UCSD-AML1 (cell line): ENCODE data around the gene TNFRSF25.
"Not testable (repeated sequence)": the region's sequence is repeated elsewhere in the genome, so short reads cannot be mapped to it uniquely, and the experiment has no call there.

Experiments
- DNase-seq: peaks from one replicate; lab custom pipeline; 2025; ENCODE audit not compliant: unreplicated experiment; lab: John Stamatoyannopoulos, UW

Gene TNFRSF25

GRCh38 chr1:6502000-6502891 lies 36.3 kb upstream of the TNFRSF25 start:
- no peak for DNase-seq

DNA sequence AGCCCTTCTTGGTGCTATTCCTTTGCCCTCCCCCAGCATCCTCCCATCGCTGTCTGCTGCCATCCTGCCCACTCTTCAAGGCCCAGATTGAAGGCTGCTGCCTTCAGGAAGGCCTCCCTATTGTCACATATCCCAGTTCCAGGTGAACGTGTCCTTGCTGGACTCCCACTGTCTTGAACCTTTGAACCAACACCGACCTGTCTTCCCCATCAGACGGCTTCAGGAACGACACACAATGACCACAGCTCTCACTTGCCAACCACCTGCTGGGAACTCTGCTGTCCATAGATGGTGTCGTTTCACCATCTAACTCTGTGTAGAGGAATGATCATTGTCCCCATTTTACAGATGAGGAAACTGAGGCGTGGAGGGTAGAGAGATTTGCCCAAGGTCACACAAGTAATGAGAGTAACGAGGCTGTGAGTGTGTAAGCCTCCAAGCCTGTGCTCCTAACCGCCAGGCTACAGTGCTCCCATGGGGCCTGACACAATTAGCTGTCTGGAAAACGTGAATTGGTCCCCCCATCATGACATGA lies 35.4 kb upstream of the TNFRSF25 start:
- DNase-seq: no peak

GRCh38 chr1:6500544-6501278 lies 34.7 kb upstream of the TNFRSF25 start:
- no peak for DNase-seq

DNA sequence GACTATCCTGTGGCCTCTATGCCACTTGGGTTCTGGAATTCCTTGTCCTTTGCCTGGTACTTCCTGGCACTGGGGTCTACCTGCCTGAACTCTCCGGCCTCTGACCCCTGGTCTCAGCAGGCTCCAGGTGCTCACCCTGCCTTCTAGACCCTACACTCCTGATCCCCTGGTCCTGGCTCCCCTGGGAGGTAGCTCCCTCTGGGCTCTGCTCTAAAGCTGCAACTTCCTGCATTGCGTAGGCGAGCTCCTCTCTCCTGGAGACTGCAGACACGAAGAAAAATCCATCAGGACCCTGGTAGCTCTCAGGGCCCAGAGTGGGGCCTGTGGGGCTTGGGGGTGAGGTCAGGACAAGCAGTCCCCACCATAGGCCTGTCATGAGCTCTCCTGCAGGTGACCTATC lies 33.3 kb upstream of the TNFRSF25 start:
- DNase-seq: no peak

GRCh38 chr1:6498576-6499111 lies 32.7 kb upstream of the TNFRSF25 start:
- DNase-seq: no peak

DNA sequence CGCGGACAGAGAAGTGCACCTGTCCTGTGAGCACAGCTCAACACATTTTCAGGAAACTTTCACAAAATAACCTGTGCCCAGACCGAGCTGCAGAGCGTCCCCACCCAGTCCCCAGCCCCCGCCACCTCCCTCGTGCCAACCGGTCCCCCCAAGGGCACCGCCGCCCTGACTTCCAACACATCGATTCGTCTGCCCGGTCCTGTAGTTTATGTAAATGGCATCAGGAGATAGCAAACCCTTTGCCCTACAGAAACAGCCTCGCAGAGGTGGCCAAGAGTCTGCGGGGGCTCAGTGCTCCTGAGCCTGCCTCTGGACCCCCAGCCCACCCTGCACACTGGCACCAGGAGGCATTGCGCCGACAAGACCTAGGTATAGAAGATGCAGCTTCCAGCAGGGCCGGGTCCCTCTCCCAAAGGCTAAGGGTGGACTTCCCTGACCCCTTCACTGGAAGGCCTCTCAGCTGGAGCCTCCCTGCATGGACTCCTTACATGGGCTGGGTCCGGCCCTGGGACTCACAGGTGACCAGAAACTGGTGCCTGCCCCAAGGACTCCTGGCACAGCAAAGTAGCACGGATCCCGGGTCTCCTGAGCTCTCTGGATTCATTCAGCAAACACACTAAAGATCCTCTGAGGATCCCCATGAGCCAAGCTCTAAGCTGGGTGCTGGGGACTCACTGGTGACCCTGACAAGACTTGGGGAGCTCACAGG lies 32.0 kb upstream of the TNFRSF25 start:
- DNase-seq: no peak

- DNase-seq: no peak
Observed at GRCh38 chr1:6497215-6497866, 31.4 kb upstream of the TNFRSF25 start.

- DNase-seq: no peak
Observed at GRCh38 chr1:6496890-6497214, 30.9 kb upstream of the TNFRSF25 start.

GRCh38 chr1:6496365-6496721 lies 30.4 kb upstream of the TNFRSF25 start:
- no peak for DNase-seq

DNA sequence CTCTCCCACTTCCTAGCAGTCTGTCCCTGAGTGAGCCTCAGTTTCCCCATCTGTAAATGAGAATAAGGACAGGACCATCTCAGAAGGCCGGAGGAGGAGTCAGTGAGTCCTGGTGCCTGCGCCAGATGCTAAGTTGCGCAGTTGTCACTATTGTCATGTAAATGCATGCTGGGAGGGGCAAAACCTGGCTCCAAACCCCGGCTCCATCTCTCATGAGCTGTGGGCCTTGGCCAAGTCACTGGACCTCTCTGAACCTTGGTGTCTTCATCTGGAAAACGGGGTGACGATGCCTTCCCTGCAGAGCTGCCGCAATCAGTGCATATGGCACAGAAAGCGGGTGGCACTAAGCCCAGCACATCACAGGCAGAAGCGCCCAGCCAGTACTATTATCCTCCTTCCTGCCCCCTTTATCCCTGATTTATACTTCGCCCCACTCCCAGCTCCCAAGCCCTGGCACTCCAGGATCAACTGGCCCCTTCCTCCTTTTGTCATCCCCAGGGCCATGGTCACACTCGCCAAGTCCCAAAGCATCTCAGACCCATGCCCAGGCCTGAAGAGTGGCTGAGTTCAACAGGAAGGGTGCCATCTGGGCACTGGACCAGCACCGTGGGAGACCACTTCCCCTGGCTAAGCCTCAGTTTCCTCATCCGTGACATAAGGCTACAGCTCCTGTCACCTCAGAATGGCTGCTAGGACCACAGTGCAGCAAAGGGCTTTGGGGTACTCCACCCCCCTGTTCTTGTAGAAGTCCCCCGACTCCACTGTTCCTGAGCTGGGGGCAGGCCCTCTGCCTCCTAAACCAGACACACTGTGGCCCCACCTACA lies 29.8 kb upstream of the TNFRSF25 start:
- DNase-seq: no peak

- no peak for DNase-seq
Observed at GRCh38 chr1:6495041-6495441, 29.1 kb upstream of the TNFRSF25 start.

DNA sequence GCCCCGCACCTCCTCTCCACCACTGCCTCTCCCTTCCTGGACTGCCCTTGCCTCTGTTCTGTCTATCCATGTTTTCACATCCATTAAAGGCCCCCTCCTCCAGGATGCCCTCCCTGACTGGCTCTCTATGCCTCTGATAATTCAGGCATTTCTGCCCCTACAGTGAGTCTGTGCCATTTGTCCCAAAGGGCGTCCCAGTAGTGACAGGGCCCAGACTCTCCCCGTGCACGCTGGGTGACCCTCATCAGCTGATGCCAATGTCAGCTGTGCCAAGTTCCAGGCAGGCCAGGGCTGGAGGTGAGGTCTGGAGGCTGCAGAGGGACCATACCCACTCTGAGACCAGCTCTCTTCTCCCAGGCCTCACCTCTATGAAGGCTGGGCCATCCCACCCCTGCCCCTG lies 28.7 kb upstream of the TNFRSF25 start:
- no peak for DNase-seq

GRCh38 chr1:6493834-6494223 lies 27.9 kb upstream of the TNFRSF25 start:
- not testable (repeated sequence) for DNase-seq

GRCh38 chr1:6491966-6492365 lies 26.0 kb upstream of the TNFRSF25 start:
- DNase-seq: peak; percentile 38

DNA sequence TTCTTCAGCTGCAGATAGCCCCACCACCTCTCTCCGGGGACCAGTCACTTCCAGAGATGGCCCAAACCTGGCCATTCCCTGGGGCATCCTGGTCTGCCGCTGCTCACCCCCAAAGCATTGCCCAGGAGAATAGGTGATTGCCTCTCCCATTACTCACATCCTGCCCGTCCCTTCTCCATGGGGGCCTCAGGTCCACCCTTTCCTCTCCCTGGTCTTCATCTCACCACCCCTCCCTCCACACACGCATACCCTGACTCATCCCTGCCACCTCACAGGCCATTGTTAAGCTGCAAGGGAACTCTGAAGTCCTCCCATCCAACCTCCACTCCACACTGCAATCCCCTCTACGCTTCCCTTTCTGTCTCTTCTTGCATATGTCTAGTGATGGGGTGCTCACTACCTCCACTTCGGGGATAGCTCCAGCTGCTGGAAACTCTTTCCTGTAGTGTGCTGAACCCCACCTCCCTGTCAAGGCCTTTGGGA lies 25.5 kb upstream of the TNFRSF25 start, which contains the start of gene PLEKHG5:
TSS of gene PLEKHG5 (minus strand) at position 188 of the 483 bp plus-strand sequence. CDS start 14,096 bp downstream, outside the sequence.
- no peak for DNase-seq

GRCh38 chr1:6491081-6491449 lies 25.1 kb upstream of the TNFRSF25 start:
- DNase-seq: no peak

- DNase-seq: peak; percentile 47
Observed at GRCh38 chr1:6490181-6491080, 24.5 kb upstream of the TNFRSF25 start.

- DNase-seq: peak; percentile 77
Observed at GRCh38 chr1:6489799-6490180, 23.8 kb upstream of the TNFRSF25 start.

DNA sequence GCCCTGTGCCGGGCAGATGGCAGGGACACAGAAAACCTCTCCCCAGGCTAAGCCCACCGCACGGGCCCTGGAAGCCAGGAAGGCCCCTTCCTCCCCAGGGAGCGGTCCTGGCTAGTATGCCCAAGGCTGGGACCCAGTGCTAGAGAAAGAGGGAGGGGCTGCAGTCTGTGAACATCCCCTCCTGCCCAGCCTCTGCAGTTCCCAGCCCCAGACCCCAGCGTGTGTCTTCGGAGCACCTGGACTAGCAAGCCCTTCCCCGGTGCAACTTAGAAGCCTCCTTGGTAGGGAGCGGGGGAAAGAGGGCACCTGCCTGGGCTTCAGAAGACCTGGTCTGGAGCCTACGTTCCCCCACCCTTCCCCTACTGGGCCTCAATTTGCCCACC lies 23.4 kb upstream of the TNFRSF25 start:
- DNase-seq: no peak
